ENCODE results near the gene GRK5. TPM values are rescaled to one million over a fixed set of nuclear protein-coding genes. Genes with fewer than 3 reads are reported as not detected.

The GRK5 gene
- total and polyA plus RNA-seq, 4 donors: 18.5 to 43.1 (median 40.3) TPM

- no peak for TF ChIP-seq CTCF (IDR thresholded peaks at IDR 0.05; ENCODE audit: control extremely low read depth, extremely low read depth)
- Histone ChIP-seq H3K4me3 (peak overlapping the region; percentile 95), H3K9ac (ENCODE audit: insufficient read depth in 1 of 2, low read length in 2 of 2) (peak overlapping the region in 1 of 2 donors; percentile 88), H3K4me1 (ENCODE audit: control insufficient read depth in 5 of 5, insufficient read depth in 5 of 5, low read length in 5 of 5) (peaks cover 0 to 50% (median 32%) of the 10 kb centered on the region in 5 donors), H3K36me3 (ENCODE audit: control insufficient read depth in 4 of 4, insufficient read depth in 4 of 4, low read length in 4 of 4) (peaks cover 0 to 9% (median 2%) of the 10 kb centered on the region in 4 donors), H3K27me3 (ENCODE audit: control insufficient read depth in 3 of 3, insufficient read depth in 3 of 3, low read length in 2 of 3) (no peaks in the 10 kb centered on the region), H3K9me3 (ENCODE audit: control insufficient read depth in 4 of 4, insufficient read depth in 3 of 4, low read length in 3 of 4) (no peaks in the 10 kb centered on the region), H3K27ac (ENCODE audit: low read depth in 1 of 2, low read length in 1 of 2) (peak overlapping the region; percentile 90 to 94)
- ATAC-seq (ENCODE audit: insufficient read depth, low FRiP score) (peak; percentile 1), DNase-seq (peak; percentile 66 to 83 (median 81))
- 0% methylated on average over 54 to 62 of the region's 62 CpGs for WGBS, 2 donors
Measured at GRCh38 chr10:119207713-119208552, 562 bp downstream of the GRK5 start.

GRCh38 chr10:119208553-119208940 is 1.2 kb downstream of the GRK5 start:
- peaks cover 0 to 54% (median 26%) of the 10 kb centered on the region in 5 donors for H3K4me1 ChIP-seq (ENCODE audit: control insufficient read depth in 5 of 5, insufficient read depth in 5 of 5, low read length in 5 of 5)
- peak overlapping the region in 1 of 2 donors; percentile 90 for H3K27ac ChIP-seq (ENCODE audit: low read depth in 1 of 2, low read length in 1 of 2)
- H3K27me3 ChIP-seq (ENCODE audit: control insufficient read depth in 3 of 3, insufficient read depth in 3 of 3, low read length in 2 of 3): no peaks in the 10 kb centered on the region
- TF ChIP-seq CTCF (IDR thresholded peaks at IDR 0.05; ENCODE audit: control extremely low read depth, extremely low read depth): no peak
- no peak for ATAC-seq (ENCODE audit: insufficient read depth, low FRiP score)
- 3 to 4% methylated on average over 3 of the region's 3 CpGs for WGBS, 2 donors
- DNase-seq: peak in 2 of 3 donors; percentile 34 to 39
- H3K4me3 ChIP-seq: peak overlapping the region; percentile 95
- peak overlapping the region in 1 of 2 donors; percentile 88 for H3K9ac ChIP-seq (ENCODE audit: insufficient read depth in 1 of 2, low read length in 2 of 2)
- H3K36me3 ChIP-seq (ENCODE audit: control insufficient read depth in 4 of 4, insufficient read depth in 4 of 4, low read length in 4 of 4): peaks cover 0 to 9% (median 3%) of the 10 kb centered on the region in 4 donors
- no peaks in the 10 kb centered on the region for H3K9me3 ChIP-seq (ENCODE audit: control insufficient read depth in 4 of 4, insufficient read depth in 3 of 4, low read length in 3 of 4)

GRCh38 chr10:119209035-119209735 is 1.8 kb downstream of the GRK5 start:
- peak; percentile 53 for TF ChIP-seq CTCF (IDR thresholded peaks at IDR 0.05; ENCODE audit: control extremely low read depth, extremely low read depth)
- Histone ChIP-seq H3K36me3 (ENCODE audit: control insufficient read depth in 4 of 4, insufficient read depth in 4 of 4, low read length in 4 of 4) (peaks cover 0 to 9% (median 3%) of the 10 kb centered on the region in 4 donors), H3K4me3 (peak overlapping the region; percentile 52), H3K9ac (ENCODE audit: insufficient read depth in 1 of 2, low read length in 2 of 2) (peak overlapping the region in 1 of 2 donors; percentile 88), H3K4me1 (ENCODE audit: control insufficient read depth in 5 of 5, insufficient read depth in 5 of 5, low read length in 5 of 5) (peaks cover 0 to 61% (median 26%) of the 10 kb centered on the region in 5 donors), H3K27ac (ENCODE audit: low read depth in 1 of 2, low read length in 1 of 2) (peak overlapping the region; percentile 63 to 75), H3K9me3 (ENCODE audit: control insufficient read depth in 4 of 4, insufficient read depth in 3 of 4, low read length in 3 of 4) (no peaks in the 10 kb centered on the region), H3K27me3 (ENCODE audit: control insufficient read depth in 3 of 3, insufficient read depth in 3 of 3, low read length in 2 of 3) (no peaks in the 10 kb centered on the region)
- ATAC-seq (ENCODE audit: insufficient read depth, low FRiP score) (no peak), DNase-seq (peak; percentile 80 to 90 (median 87))
- WGBS, 2 donors: 5 to 8% methylated on average over 15 of the region's 15 CpGs

Data from lung (tissue), 12 donors.